GM19023 (cell line): Measurements from ENCODE around the gene CC2D1A.

Experiments used
- ATAC-seq: cut with Tn5 transposase; IDR thresholded peaks from one replicate; pipeline ENCODE4 v1.9.1; 2021; ENCODE audit warnings: mild to moderate bottlenecking, moderate library complexity; ENCODE audit not compliant: unreplicated experiment

The CC2D1A gene

GRCh38 chr19:13905634-13906520, at the start of gene CC2D1A, which contains the start of gene BRME1:
TSS of gene CC2D1A (plus strand) at chr19:13906201. CDS start at chr19:13906442, 241 bp downstream.
TSS of gene BRME1 (minus strand) at chr19:13906117. CDS start at chr19:13904892, 1,225 bp downstream.
- peak; percentile 91 for ATAC-seq

- no peak for ATAC-seq
Measured at GRCh38 chr19:13856497-13856896, 49.5 kb upstream of the CC2D1A start.

- no peak for ATAC-seq
Measured at GRCh38 chr19:13859361-13859880, 46.6 kb upstream of the CC2D1A start.

- no peak for ATAC-seq
Measured at GRCh38 chr19:13860679-13861391, 45.2 kb upstream of the CC2D1A start.

GRCh38 chr19:13861392-13861713, 44.6 kb upstream of the CC2D1A start:
- peak; percentile 26 for ATAC-seq

GRCh38 chr19:13861714-13862531, 44.1 kb upstream of the CC2D1A start:
- peak; percentile 77 for ATAC-seq

- ATAC-seq = no peak
Measured at GRCh38 chr19:13864046-13864666, 41.8 kb upstream of the CC2D1A start.

GRCh38 chr19:13864667-13865570, 41.1 kb upstream of the CC2D1A start:
- ATAC-seq = no peak

GRCh38 chr19:13865571-13866462, 40.2 kb upstream of the CC2D1A start:
- no peak for ATAC-seq

GRCh38 chr19:13866463-13867046, 39.4 kb upstream of the CC2D1A start:
- no peak for ATAC-seq

GRCh38 chr19:13868663-13869062, 37.3 kb upstream of the CC2D1A start:
- ATAC-seq = no peak

- no peak for ATAC-seq
Measured at GRCh38 chr19:13869281-13869680, 36.7 kb upstream of the CC2D1A start.

GRCh38 chr19:13870873-13871272, 35.1 kb upstream of the CC2D1A start:
- ATAC-seq = no peak

GRCh38 chr19:13872339-13872694, 33.7 kb upstream of the CC2D1A start:
- ATAC-seq = no peak

GRCh38 chr19:13872695-13873389, 33.2 kb upstream of the CC2D1A start:
- ATAC-seq = no peak

- ATAC-seq = no peak
Measured at GRCh38 chr19:13873834-13874515, 32.0 kb upstream of the CC2D1A start.

GRCh38 chr19:13875824-13876223, 30.2 kb upstream of the CC2D1A start:
- no peak for ATAC-seq
